Stimulated activated CD8-positive, alpha-beta memory T cell treated with anti-CD3 and anti-CD28 coated beads, Interleukin-2, amount 100 ng/mL, for 48 hours (primary cell): ENCODE results near the gene ZNF689.
"Not testable (repeated sequence)": the region's sequence is repeated elsewhere in the genome, so short reads cannot be mapped to it uniquely, and the experiment has no call there.

Experiments
- DNase-seq, 2 donors: peaks; one replicate each; pipeline ENCODE4 v3.0.0-alpha.2; 2020; ENCODE audit warnings: low read depth in 2 of 2

ZNF689 gene

DNA sequence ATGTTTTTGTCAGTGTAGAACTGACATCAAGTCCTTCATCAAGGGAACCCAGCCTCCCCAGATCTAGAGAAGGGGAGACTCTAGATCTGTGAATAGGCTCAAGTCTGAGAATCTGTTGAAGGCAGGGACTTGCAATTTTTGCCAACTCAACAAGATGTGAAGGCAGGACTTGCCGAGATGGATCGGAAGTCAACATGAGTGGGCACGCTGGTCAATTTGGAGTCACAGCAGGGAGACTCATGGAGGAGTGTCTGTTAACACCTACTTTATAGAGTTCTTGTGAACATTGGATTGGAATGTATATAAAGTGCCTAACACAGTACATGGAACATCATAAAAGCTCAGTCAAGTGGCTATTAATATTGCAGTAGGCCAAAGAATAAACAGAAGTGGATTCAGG is 10.0 kb downstream of the ZNF689 start:
- no peak for DNase-seq

DNA sequence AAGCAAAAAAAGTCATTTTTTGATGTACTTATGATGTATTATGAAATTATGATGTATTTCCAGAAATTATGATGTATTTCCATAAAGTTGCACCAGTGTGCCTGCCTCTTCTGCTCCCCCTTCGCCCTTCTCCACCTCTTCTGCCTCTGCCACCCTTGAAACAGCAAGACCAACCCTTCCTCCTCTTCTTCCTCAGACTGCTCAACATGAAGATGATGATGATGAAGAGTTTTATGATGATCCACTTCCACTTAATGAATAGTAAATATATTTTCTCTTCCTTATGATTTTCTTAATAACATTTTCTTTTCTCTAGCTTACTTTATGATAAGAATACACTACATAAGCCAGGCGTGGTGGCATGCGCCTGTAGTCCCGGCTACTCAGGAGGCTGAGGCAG is 17.3 kb downstream of the ZNF689 start:
- DNase-seq = no peak

DNA sequence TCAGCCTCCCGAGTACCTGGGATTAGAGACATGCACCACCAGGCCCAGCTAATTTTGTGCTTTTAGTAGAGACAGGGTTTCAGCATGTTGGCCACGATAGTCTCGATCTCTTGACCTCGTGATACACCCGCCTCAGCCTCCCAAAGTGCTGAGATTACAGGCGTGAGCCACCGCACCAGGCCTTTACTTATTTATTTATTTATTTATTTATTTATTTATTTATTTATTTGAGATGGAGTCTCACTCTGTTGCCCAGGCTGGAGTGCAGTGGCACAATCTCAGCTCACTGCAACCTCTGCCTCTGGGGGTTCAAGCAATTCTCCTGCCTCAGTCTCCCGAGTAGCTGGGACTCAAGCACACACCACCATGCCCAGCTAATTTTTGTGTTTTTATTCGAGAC is 19.3 kb downstream of the ZNF689 start:
- DNase-seq = not testable (repeated sequence)

- not testable (repeated sequence) for DNase-seq
These were observed 20.6 kb downstream of the ZNF689 start for GRCh38 chr16:30589582-30589981.

- no peak for DNase-seq
These were observed 21.5 kb downstream of the ZNF689 start for GRCh38 chr16:30588651-30589050.

DNA sequence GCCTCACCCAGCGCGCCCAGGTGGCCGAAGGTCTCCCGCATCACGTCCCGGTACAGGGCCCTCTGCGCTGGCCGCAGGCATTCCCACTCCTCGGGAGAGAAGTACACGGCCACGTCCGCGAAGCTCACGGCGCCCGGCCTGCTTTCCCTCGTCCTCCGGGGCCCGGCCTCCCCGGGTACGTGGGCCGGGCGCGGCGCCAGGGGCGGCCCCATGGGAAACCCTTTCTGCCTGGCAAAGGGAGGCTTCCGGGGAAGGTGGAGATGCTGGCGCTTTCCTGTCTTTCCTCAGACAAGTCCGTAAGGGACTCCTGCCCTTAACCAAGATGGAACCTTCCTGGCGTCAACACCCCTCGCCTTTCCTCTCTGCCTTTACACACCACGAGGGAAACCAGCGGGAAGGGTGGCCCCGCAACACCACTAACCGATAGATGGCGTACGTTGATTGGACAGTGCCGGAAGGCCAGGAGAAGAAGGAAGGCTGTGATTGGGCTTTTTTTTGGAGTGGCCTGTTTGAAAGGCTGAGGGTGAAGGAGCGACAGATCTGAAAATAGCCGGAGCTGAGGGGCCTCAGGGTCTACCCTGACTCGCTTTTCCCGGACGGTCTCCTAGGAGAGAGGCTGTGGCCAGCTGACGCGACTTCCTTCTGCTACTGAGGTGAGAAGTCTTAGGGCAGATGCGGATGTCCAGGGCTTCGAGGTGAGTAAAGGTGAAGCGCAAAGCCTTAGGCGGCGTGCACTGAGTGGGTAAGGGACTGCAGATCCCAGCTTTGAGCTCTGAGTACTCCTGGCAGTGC is 24.6 kb downstream of the ZNF689 start, which contains the start of gene ZNF785:
TSS of gene ZNF785 (minus strand) at position 298 of the 792 bp plus-strand sequence. CDS start at position 212, 86 bp downstream.
- DNase-seq = peak; percentile 76 to 86

DNA sequence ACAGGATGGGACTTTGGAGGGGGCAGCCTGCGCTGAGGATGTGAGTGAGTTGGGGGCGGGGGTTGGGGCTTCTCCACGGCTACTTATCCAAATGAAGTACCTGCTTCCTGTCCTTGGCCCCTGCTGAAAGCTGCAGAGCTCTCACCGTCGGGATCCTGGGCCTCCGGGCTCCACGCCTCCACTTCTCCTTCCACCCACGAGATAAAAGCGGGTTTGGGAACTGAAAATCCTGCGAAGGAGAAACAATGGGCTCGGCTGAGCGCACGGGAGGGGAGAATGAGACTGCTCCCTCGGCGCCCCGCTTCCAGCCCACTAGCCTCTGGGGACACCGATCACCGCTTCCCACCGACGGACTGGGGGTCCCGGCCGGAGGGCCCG is 25.2 kb downstream of the ZNF689 start:
- DNase-seq = peak in 1 of 2 donors; percentile 18

DNA sequence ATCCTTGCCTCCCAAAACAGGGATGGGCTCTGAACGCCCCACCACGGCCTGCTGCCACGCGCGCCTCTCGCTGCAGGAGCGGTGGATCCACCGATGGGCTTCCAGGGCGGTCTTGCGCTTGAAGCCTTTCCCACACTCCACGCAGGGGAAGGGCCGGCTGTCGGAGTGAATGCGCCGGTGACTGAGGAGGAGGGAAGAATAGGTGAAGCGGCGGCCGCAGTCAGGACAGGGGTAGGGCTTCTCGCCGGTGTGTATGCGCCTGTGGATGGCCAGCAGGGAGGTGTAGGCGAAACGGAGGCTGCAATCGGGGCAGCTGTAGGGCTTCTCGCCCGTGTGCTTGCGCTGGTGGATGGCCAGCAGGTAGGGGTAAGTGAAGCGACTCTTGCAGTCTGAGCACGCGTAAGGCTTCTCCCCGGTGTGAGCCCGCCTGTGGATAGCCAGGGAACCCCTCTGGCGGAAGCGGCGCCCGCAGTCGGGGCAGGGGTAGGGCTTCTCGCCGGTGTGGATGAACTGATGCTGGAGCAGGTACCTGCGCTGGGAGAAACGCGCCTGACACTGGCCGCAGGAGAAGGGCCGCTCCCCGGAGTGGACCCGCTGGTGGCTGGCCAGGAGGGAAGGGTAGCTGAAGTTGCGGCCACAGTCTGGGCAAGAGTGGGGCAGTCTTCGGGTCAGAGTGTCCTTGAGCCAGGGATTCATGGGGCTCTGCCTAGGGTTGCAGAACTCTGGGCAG is 27.4 kb downstream of the ZNF689 start:
- no peak for DNase-seq

DNA sequence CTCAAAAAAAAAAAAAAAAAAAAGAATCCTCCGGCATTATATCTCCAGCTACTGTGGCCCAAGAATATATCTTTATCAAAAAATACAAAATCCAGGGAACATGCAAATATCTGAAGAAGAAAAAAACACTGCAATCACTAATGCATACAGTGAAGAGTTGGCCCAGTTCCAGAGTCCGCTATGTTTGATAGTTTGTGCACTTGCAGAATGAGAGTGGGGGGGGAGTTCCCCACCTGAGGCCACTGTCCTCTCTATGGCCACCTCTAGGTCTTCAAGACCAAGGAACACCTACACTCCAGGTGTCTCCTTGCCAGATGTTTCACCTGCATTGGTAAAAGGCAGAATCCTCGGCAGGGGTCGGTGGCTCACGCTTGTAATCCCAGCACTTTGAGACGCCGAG is 28.7 kb downstream of the ZNF689 start:
- DNase-seq = no peak

DNA sequence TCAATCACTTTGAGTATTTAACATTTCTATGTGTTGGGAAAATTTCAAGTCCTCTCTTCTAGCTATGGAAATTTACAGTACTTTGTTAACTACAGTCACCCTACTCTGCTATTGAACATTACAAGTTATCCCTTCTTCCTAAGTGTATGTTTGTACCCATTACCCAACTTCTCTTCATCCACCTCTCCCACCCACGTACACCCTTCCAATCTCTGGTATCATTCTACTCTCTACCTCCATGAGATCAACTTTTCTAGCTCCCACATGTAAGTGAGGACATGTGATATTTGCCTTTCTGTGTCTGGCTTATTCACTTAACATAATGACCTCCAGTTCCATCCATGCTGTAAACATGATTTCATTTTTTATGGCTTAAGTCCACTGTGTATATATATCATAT is 35.5 kb downstream of the ZNF689 start:
- DNase-seq = no peak

GRCh38 chr16:30571445-30572322 is 38.5 kb downstream of the ZNF689 start, which contains the start of gene ZNF688:
TSS of gene ZNF688 (minus strand) at chr16:30571714. CDS start at chr16:30571629, 85 bp downstream.
- DNase-seq = peak; percentile 84 to 89

DNA sequence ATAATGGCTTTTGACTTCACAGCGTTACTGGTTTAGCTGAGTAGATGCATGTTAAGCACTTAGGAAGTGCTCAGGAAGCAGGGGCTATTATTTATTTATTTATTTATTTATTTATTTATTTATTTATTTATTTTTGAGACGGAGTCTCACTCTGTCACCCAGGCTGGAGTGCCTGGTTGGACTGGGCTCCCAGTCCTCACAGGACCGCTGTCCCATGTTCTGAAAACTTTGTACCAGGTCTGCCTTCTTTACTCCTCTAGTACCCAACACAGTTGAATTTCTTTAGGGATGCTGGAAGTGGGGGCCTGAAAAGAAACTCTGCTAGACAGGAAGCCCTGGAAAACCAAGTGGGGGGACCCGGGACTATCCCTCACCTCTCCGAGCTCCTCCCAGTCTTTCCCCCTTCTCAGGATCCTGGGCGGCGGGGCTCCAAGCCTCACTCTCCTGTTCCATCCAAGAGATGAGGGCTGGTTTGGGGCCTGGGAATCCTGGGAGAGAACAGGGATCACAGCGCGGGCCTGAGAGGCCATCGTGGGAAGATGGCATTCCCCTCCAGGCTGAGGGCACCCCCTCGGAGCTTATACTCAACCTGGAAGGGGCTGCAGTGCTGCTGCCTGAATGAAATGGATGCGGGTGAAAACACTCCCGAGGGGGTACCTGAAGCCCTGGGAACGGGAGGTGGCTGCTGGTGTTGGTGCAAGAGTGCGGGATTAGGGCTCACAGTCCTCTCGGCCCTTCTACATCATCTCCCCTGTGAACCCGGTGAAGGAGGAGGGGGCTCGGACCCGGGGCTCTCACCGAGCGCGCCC is 39.3 kb downstream of the ZNF689 start:
- no peak for DNase-seq

DNA sequence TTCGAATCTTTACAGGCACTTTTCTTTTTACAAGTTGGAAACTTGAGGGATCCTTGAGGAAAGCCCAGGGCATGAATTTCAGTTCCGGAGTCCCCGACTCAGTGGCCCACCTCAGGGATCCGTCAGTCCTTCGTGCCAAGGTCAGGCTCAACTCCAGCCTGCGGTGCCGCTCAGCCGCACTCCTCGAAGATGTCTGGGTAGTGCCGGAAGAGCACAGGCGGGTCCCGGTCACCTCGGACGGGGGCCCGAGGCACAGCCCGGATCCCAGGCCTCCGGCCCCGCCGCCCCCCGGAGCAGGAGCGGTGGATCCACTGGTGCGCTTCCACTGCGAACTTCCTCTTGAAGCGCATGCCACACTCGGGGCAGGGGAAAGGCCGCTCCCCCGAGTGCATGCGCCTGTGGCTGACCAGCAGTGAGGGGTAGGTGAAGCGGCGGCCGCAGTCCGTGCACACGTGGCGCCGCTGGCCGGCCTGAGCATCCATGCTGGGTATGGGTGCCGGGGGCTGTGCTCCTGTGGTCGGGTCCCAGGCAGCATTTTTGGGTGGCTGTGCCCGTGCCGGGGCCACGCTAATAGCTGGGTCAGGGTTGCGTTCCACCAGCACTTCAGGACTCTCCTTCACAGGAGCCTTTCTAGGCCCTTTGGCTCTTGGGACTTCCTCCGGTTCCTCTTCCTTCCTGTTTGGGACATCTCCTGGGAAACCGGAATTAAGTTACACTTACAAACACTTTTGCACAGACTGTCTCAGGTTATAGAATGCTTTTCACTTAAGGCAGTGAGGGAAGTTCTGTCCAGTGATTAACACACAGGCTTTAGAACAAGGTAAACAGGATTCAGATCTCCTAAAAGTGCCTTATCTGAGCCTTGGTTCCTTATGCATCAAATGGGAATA is 40.2 kb downstream of the ZNF689 start:
- no peak for DNase-seq

- no peak for DNase-seq
These were observed 40.9 kb downstream of the ZNF689 start for GRCh38 chr16:30569281-30569680.

DNA sequence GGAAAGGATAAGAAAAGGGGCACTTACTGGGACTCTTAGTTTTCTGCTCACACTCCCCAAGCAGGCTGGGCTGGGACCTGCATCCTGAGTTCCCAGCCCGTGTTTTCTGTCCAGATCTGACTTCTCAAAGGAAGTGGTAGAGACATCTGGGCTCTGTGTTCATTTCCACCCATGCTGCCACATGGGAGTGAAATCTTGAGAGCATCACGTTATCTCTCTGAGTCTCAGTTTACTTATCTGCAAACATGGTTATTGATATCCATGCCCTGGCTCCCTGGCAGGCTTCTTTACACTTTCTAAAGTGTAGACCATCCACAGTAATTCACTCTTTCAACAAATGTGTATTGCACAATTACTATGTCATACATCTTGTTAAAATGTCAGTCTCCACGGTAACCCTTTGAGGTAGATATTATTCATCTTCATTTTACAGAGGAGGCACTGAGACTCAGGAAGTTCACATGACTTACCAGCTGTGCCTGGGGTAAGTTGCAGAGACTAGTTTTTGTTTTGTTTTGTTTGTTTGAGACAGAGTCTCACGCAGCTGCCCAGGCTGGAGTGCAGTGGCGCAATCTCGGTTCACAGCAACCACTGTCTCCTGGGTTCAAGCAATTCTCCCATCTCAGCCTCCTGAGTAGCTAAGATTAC is 42.1 kb downstream of the ZNF689 start:
- DNase-seq = no peak

DNA sequence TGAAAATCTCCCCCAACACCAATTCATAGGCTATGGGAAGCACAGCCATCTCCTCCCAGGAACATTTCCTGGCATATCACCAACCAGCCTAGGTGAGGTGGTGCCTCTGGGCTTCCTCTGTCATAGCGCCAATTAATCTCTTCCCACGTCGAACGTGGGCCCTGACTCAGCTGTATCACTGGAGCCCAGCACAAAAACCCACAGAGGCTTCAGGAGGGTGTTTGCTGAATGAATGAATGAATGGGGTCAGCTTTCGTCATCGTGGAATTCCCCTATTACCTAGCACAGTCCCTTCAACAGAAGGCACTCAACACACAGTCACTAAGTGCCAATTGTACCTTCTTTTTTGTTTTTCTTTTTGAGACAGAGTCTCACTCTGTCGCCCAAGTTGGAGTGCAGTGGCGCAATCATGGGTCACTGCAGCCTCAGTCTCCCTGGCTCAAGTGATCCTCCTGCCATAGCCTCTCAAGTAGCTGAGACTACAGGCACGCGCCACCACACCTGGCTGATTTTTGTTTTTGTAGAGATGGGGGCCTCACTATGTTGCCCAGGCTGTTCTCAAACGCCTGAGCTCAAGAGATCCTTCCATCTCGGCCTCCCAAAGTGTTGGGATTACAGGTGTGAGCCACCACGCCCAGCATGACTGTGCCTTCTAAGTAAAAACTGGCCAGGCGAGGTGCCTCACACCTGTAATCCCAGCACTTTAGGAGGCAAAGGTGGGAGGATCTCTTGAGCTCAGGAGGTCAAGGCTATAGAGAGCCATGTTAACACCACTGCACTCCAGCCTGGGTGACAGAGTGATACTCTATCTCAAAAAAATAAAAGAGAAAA is 42.8 kb downstream of the ZNF689 start:
- DNase-seq = no peak

DNA sequence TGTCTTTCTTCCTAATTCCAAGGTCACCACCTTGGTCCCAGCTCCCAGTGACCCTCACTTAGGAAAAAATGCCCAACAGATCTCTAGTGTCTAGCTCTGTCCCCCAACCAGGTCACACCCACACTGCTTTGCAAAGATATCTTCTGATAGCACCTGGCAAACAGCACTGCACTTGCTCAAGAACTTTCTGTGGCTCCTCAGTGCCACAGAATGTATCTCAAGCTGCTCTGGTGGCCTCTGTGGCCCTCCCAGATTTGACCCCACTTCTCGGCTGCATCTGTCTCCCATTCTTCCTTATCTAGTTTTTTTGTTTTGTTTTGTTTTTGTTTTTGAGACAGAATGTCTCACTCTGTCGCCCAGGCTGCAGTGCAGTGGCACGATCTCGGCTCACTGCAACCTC is 43.7 kb downstream of the ZNF689 start:
- DNase-seq = no peak

- DNase-seq = no peak
These were observed 44.2 kb downstream of the ZNF689 start for GRCh38 chr16:30565984-30566383.

- DNase-seq = no peak
These were observed 44.7 kb downstream of the ZNF689 start for GRCh38 chr16:30565526-30565925.
